GM23338 (cell line): ENCODE data around the gene PLXND1.

ENCODE experiments used
- EZH2 ChIP-seq: fragments of 200-600 bp; sonication (generic); IDR thresholded peaks from one replicate; pipeline ENCODE4 v1.8.0; 2017; ENCODE audit warnings: antibody characterized with exemption, mild to moderate bottlenecking, low read depth; ENCODE audit not compliant: unreplicated experiment
- EZH2phosphoT487 ChIP-seq: fragments of 200-600 bp; sonication (generic); IDR thresholded peaks from one replicate; pipeline ENCODE4 v1.8.1; 2018; ENCODE audit warnings: antibody characterized with exemption; ENCODE audit not compliant: unreplicated experiment
- ZNF331 ChIP-seq: fragments of 250-450 bp; sonication (Bioruptor Pico); IDR thresholded peaks from 2 replicates; pipeline ENCODE4 v1.5.0; 2020; ENCODE audit warnings: low read depth, mild to moderate bottlenecking, moderate library complexity
- TF ChIP-seq, protein P1 (sequence below), 2 experiments: fragments of 200-600 bp in 1 of 2; sonication (generic) in 1 of 2; conservative IDR thresholded peaks; 2 replicates each; pipeline versions ENCODE4 v1.5.1 to v1.6.1; 2016 to 2017; ENCODE audit warnings: antibody characterized with exemption in 2 of 2, low read depth in 2 of 2, mild to moderate bottlenecking in 2 of 2, moderate library complexity in 1 of 2
- TF ChIP-seq, protein P2 (sequence below): IDR thresholded peaks from one replicate; pipeline ENCODE4 v1.6.1; 2018; ENCODE audit warnings: antibody characterized with exemption; ENCODE audit not compliant: unreplicated experiment

DNA sequence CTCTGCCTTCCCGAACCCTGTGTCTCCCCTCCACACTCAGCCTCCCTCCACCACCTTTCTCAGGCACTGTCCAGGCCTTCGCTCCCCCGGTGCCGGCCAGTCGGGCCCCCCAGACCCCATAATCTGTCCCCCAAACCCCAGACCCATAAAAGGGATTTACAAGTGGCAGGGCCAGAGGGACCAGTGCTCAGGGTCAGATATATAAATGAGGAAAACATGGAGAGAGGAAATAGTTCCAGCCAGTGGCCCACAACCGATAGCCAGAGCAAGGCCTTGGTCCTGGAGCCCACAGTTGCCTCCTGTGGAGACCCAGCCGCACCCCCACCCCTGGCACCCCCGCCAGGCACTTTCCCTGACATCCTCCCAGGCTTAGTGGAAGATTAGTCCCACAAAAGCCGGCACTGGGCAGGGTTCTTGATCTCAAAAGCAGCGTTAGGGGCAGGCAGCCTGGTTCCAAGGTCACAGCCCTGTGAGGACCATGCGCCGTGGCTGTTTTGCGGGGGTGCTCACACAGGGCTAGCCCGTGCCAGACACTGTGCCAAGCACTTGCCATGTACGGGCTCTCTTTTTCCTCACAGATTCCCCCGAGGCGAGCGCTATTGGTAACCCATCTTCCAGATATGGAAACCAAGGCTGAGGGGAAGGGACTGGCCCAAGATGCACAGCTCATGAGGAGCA is 1.1 kb upstream of the PLXND1 start:
- TF ChIP-seq, protein P1, sequence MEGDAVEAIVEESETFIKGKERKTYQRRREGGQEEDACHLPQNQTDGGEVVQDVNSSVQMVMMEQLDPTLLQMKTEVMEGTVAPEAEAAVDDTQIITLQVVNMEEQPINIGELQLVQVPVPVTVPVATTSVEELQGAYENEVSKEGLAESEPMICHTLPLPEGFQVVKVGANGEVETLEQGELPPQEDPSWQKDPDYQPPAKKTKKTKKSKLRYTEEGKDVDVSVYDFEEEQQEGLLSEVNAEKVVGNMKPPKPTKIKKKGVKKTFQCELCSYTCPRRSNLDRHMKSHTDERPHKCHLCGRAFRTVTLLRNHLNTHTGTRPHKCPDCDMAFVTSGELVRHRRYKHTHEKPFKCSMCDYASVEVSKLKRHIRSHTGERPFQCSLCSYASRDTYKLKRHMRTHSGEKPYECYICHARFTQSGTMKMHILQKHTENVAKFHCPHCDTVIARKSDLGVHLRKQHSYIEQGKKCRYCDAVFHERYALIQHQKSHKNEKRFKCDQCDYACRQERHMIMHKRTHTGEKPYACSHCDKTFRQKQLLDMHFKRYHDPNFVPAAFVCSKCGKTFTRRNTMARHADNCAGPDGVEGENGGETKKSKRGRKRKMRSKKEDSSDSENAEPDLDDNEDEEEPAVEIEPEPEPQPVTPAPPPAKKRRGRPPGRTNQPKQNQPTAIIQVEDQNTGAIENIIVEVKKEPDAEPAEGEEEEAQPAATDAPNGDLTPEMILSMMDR (conservative IDR thresholded peaks at IDR 0.05; ENCODE audit: low read depth in 2 of 2): no peak
- TF ChIP-seq, protein P2, sequence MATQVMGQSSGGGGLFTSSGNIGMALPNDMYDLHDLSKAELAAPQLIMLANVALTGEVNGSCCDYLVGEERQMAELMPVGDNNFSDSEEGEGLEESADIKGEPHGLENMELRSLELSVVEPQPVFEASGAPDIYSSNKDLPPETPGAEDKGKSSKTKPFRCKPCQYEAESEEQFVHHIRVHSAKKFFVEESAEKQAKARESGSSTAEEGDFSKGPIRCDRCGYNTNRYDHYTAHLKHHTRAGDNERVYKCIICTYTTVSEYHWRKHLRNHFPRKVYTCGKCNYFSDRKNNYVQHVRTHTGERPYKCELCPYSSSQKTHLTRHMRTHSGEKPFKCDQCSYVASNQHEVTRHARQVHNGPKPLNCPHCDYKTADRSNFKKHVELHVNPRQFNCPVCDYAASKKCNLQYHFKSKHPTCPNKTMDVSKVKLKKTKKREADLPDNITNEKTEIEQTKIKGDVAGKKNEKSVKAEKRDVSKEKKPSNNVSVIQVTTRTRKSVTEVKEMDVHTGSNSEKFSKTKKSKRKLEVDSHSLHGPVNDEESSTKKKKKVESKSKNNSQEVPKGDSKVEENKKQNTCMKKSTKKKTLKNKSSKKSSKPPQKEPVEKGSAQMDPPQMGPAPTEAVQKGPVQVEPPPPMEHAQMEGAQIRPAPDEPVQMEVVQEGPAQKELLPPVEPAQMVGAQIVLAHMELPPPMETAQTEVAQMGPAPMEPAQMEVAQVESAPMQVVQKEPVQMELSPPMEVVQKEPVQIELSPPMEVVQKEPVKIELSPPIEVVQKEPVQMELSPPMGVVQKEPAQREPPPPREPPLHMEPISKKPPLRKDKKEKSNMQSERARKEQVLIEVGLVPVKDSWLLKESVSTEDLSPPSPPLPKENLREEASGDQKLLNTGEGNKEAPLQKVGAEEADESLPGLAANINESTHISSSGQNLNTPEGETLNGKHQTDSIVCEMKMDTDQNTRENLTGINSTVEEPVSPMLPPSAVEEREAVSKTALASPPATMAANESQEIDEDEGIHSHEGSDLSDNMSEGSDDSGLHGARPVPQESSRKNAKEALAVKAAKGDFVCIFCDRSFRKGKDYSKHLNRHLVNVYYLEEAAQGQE: no peak
- TF ChIP-seq EZH2phosphoT487 (no peak), EZH2 (no peak), ZNF331 (CRISPR knock-in tag) (no peak)
